ENCODE data around the gene LMNTD2. TPM values are rescaled to one million over a fixed set of nuclear protein-coding genes. Genes with fewer than 3 reads are reported as not detected.

Gene LMNTD2
- total RNA-seq (2014; rRNA removed): 1.4 and 2.4 TPM in 2 replicates
- Bru-seq, nascent RNA: percentile 39 among the genes with signal in this experiment
- BruChase-seq, experiment 1, labeled RNA remaining after a 6-hour chase: percentile 42 among the genes with signal in this experiment
- BruChase-seq, experiment 2, labeled RNA remaining after a 2-hour chase: percentile 42 among the genes with signal in this experiment
- long read RNA-seq, partial matches to known transcripts: 14 of 31 reads
- long read RNA-seq, other reads (novel, unspliced or antisense): 16 of 31 reads

DNA sequence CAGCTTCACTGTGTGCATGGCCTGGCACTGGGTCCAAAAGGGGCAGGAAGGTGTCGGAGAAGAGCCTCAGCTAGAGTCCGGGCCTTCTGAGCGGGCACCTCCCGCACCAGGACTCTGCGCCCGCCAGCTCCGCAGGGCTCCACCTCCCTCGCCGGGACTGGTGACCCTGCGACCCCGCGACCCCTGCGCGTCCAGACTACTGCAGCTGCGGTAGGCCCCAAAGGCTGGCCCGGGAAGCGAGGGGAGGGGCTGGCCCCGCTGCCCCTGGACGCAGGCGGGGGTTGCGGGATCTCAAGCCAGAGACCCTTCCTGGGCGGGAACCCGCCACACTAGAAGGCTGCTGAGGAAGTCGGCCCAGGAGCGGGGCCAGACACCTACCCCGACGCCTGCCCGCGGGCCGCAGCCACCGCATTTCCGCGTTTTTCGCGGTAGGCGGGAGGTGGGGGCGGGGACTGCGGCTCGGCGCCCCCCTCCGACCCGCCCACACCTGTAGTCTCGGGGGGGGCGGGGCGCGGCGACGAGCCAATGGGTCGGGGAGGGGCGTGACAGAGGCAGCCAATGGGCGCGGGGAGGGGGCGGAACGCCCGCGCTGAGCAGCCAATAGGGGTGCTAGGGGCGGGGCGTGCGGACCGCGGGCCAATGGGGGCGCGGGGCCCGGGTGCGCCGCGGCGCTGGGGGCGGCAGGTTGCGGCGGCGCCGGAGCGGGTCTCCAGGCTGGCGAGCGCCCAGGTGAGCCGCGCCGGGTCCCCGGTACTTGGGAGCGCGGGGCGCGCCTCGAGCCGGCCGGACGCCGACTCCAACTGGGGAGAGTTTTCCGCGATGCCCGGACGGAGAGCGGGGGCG is at the start of gene LMNTD2, which contains the start of gene RASSF7:
TSS of gene LMNTD2 (minus strand) at position 434 of the 843 bp plus-strand sequence. CDS start at position 412, 22 bp downstream.
TSS of gene RASSF7 (plus strand) at position 666 of the 843 bp plus-strand sequence. CDS start 799 bp downstream, outside the sequence.
- Histone ChIP-seq H3K36me3 (ENCODE audit: low read depth, low read length) (no peaks in the 10 kb centered on the region), H3K9me2 (replicated peaks; ENCODE audit: low read length) (no peaks in the 10 kb centered on the region), H3K9me3 (ENCODE audit: low read length) (no peaks in the 10 kb centered on the region), H3K27me3 (ENCODE audit: low read length) (peaks cover 2% of the 10 kb centered on the region; the same call in 1 of the 2 replicates), H3K4me3 (ENCODE audit: low read length) (peak within 1 kb of the TSS; percentile 89), H3F3A (ENCODE audit: low read length, unreplicated experiment) (no peaks in the 10 kb centered on the region), H3K4me2 (ENCODE audit: low read length) (peak within 1 kb of the TSS; percentile 99), H3K9ac (ENCODE audit: low read length) (peak within 1 kb of the TSS; percentile 81), H3K27ac (ENCODE audit: low read length) (peak within 1 kb of the TSS; percentile 45), H3K79me2 (ENCODE audit: low read length) (peaks cover 26% of the 10 kb centered on the region), H3K4me1 (ENCODE audit: insufficient read depth, low read length) (peaks cover 24% of the 10 kb centered on the region), H2AFZ (ENCODE audit: low read length) (peak within 1 kb of the TSS; percentile 72), H4K20me1 (ENCODE audit: low read length) (no peaks in the 10 kb centered on the region)
- ChIA-PET CTCF (interaction anchor here (1.0 kb wide), 1 partner anchor 167 kb away, joined by 3 read pairs; no protein-coding TSS in a partner anchor), POLR2A (ENCODE audit: unreplicated experiment) (interaction anchor here (0.6 kb wide), 1 partner anchor 238 kb away, joined by 3 read pairs; no protein-coding TSS in a partner anchor)
- BruUV-seq (replicated peaks): TSS peak; percentile 38
- TF ChIP-seq CTCF (conservative IDR thresholded peaks at IDR 0.05; ENCODE audit: low read depth, low read length): no peak
- no peak for TF ChIP-seq EZH2phosphoT487 (IDR thresholded peaks at IDR 0.05; ENCODE audit: borderline replicate concordance, low read length)
- TF ChIP-seq EZH2 (IDR thresholded peaks at IDR 0.05; ENCODE audit: low read length, unreplicated experiment): no peak
- intact Hi-C loops (cut with micrococcal nuclease): loop anchor here (10.0 kb wide), 1 partner anchor 54 kb away; the partner anchor contains the start of gene IRF7
- DNase-seq (peak; percentile 89), ATAC-seq (peak; percentile 71)

GRCh38 chr11:609341-609811 is 48.8 kb upstream of the LMNTD2 start:
- DNase-seq: no peak
- CTCF ChIA-PET: no interaction called here

More at GRCh38 chr11:609341-609811, 48.8 kb upstream of the LMNTD2 start:
- intact Hi-C loops (cut with micrococcal nuclease): no loop called here
- peaks cover 7% of the 10 kb centered on the region for H3F3A ChIP-seq (ENCODE audit: low read length, unreplicated experiment)
- TF ChIP-seq CTCF (conservative IDR thresholded peaks at IDR 0.05; ENCODE audit: low read depth, low read length): no peak
- TF ChIP-seq EZH2phosphoT487 (IDR thresholded peaks at IDR 0.05; ENCODE audit: borderline replicate concordance, low read length): no peak
- TF ChIP-seq EZH2 (IDR thresholded peaks at IDR 0.05; ENCODE audit: low read length, unreplicated experiment): no peak
- H3K27me3 ChIP-seq (ENCODE audit: low read length): no peaks in the 10 kb centered on the region
- peaks cover 18% of the 10 kb centered on the region for H4K20me1 ChIP-seq (ENCODE audit: low read length)
- H3K9ac ChIP-seq (ENCODE audit: low read length): no peak overlapping the region
- H2AFZ ChIP-seq (ENCODE audit: low read length): no peak overlapping the region
- no peaks in the 10 kb centered on the region for H3K9me2 ChIP-seq (replicated peaks; ENCODE audit: low read length)
- H3K4me3 ChIP-seq (ENCODE audit: low read length): no peak overlapping the region
- BruUV-seq (replicated peaks): no TSS peak
- H3K27ac ChIP-seq (ENCODE audit: low read length): no peak overlapping the region
- H3K4me2 ChIP-seq (ENCODE audit: low read length): no peak overlapping the region
- H3K4me1 ChIP-seq (ENCODE audit: insufficient read depth, low read length): peaks cover 13% of the 10 kb centered on the region
- POLR2A ChIA-PET (ENCODE audit: unreplicated experiment): no interaction called here
- no peak for ATAC-seq
- H3K9me3 ChIP-seq (ENCODE audit: low read length): no peaks in the 10 kb centered on the region
- H3K36me3 ChIP-seq (ENCODE audit: low read depth, low read length): peaks cover 49% of the 10 kb centered on the region
- no peaks in the 10 kb centered on the region for H3K79me2 ChIP-seq (ENCODE audit: low read length)
